ENCODE results near the gene RELN.

DNA sequence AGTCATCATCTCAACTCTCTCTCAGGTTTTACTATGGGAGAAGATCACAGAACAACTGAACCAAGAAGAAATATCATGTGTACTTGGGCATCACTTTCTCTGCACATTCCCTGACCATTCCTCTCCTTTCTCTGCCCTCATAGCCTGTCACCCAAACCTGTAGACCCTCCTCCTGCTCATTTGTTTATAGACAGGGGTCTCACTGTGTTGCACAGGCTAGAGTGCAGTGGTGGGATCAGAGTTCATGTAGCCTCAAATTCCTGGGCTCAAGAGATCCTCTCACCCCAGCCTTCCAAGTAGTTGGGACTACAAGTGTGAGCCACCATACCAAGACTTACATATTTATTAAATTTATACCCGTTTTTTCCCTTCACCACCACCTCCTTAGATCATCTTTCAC is 282.7 kb downstream of the RELN start:
- TF ChIP-seq, protein P1, sequence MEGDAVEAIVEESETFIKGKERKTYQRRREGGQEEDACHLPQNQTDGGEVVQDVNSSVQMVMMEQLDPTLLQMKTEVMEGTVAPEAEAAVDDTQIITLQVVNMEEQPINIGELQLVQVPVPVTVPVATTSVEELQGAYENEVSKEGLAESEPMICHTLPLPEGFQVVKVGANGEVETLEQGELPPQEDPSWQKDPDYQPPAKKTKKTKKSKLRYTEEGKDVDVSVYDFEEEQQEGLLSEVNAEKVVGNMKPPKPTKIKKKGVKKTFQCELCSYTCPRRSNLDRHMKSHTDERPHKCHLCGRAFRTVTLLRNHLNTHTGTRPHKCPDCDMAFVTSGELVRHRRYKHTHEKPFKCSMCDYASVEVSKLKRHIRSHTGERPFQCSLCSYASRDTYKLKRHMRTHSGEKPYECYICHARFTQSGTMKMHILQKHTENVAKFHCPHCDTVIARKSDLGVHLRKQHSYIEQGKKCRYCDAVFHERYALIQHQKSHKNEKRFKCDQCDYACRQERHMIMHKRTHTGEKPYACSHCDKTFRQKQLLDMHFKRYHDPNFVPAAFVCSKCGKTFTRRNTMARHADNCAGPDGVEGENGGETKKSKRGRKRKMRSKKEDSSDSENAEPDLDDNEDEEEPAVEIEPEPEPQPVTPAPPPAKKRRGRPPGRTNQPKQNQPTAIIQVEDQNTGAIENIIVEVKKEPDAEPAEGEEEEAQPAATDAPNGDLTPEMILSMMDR (tag by site-specific recombination; IDR thresholded peaks at IDR 0.05), result no peak
- TF ChIP-seq SCRT2 (tag by site-specific recombination; IDR thresholded peaks at IDR 0.05) (no peak), ZNF629 (tag by site-specific recombination; IDR thresholded peaks at IDR 0.05) (no peak), ZNF274 (IDR thresholded peaks at IDR 0.05; ENCODE audit: low read length) (no peak), ZNF274 (tag by site-specific recombination; IDR thresholded peaks at IDR 0.05; ENCODE audit: borderline replicate concordance) (no peak), ZIC2 (tag by site-specific recombination; IDR thresholded peaks at IDR 0.05) (no peak), ZNF658 (tag by site-specific recombination; IDR thresholded peaks at IDR 0.05) (no peak), ZNF701 (tag by site-specific recombination; IDR thresholded peaks at IDR 0.05) (no peak), ZNF324 (tag by site-specific recombination; IDR thresholded peaks at IDR 0.05) (no peak)

Measured in HEK293 (cell line).